GM19452 (cell line): ENCODE measurements around the gene MCCD1.
"Not testable (repeated sequence)": the region's sequence is repeated elsewhere in the genome, so short reads cannot be mapped to it uniquely, and the experiment has no call there.

Experiments
- ATAC-seq: cut with Tn5 transposase; IDR thresholded peaks from one replicate; pipeline ENCODE4 v1.9.1; 2021; ENCODE audit not compliant: unreplicated experiment

The MCCD1 gene

GRCh38 chr6:31541658-31542521, 13.1 kb downstream of the MCCD1 start, which contains the start of gene DDX39B:
Gene DDX39B (minus strand): TSS chr6:31542003. CDS start chr6:31540532, 1,471 bp downstream.
- peak; percentile 63 for ATAC-seq

DNA sequence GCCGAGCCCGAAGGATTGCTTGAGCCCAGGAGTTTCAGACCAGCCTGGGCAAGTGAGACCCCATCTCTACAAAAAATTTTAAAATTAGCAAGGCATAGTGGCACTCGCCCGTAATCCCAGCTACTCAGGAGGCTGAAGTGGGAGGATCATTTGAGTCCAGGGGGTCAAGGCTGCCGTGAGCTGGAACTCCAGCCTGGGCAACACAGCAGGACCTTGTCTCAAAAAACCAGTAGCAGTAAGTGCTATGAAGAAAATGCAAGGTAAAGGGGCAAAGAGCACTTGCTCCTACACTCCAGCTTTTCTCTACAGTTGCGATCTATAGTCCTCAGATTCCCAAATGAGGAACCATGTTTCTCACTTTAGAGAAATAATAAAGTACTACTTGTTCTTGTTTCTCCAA, 14.9 kb downstream of the MCCD1 start:
- no peak for ATAC-seq

- no peak for ATAC-seq
These were observed 15.9 kb downstream of the MCCD1 start for GRCh38 chr6:31544676-31545075.

DNA sequence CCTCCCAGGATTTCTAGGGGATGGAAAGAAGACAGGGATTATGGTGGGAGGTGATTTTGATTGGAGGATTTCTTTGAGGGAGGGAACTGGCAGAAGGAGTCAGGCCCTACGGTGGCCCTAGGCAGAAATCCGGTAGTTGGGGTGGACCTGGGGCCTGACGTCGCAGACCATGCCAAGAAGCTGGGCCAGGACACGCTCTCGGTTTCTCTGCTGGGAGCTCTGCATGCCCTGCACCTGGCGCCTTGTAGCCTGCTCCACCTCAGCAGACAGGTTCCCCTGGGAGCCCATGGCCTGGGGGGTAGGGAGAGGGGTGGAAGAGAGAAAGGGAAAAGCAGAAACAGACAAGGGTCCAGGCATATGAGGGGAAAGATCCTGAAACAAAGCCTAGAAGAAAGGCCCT, 16.5 kb downstream of the MCCD1 start:
- no peak for ATAC-seq

DNA sequence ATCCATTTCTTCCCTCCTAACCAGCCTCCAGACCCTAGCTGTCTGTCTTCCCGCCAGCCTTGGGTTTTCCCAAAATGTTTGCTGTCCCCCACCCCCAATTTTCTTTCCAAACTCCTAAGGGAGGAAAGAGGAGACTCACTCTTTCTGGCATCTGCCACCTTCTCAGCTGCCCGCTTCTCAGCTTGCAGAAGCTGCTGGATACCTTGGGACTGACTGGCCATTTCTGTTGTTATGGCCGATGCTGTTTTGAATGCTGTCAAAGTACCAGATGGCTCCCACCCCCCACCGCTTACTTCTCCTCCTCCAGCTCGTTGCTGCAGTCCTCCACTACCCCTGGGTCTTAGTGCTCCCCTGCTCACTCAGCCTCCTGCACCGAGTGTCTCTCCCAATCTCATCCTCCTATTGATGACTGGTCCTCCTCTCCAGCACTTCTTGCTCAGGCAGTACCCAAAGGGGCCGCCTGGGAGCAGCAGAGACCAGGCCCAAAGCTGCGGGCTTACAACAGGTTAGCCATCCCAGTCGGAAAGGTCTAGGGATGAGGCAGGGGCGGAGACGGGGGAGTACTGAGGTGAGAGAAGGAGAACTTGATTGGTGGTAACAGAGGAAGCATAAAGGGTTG, 17.7 kb downstream of the MCCD1 start, which contains the start of gene ATP6V1G2:
Gene ATP6V1G2, minus strand, starts transcription at position 270 of the 619 bp plus-strand sequence. Its CDS starts 49 bp downstream, at position 221.
- ATAC-seq = peak; percentile 49

GRCh38 chr6:31546958-31547726, 18.4 kb downstream of the MCCD1 start, which contains the start of gene NFKBIL1:
Gene NFKBIL1 (plus strand): TSS chr6:31547608. CDS start chr6:31547695, 87 bp downstream.
- ATAC-seq = peak; percentile 50

DNA sequence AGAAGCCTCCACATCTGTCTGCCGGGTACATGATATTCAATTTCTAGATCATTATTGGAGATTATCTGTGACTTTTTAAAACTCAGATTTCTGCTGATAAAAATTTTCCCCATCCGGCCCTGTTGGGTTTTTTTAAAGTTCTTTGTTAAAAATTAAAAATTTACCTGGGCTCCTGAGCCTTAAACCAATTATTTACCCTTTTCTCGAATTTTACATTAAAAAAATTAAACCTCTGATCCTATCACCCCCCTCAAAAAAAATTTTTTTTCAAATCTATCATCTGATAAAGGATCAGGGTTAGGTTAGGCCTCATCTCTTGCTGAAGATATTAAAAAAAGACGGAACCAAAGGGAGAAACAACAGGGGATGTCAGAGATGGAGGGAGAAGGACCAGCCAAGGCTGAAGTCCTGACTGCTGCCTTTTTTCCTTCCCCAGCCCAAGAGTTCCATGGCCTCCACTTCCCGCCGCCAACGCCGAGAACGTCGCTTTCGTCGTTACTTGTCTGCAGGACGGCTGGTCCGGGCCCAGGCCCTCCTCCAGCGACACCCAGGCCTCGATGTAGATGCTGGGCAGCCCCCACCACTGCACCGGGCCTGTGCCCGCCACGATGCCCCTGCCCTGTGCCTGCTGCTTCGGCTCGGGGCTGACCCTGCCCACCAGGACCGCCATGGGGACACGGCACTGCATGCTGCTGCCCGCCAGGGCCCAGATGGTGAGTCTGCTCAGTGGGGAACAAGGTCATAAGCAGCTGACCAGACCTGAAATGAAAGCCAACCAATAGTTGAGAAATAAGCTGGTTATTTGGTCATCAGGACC, 19.2 kb downstream of the MCCD1 start:
- no peak for ATAC-seq

DNA sequence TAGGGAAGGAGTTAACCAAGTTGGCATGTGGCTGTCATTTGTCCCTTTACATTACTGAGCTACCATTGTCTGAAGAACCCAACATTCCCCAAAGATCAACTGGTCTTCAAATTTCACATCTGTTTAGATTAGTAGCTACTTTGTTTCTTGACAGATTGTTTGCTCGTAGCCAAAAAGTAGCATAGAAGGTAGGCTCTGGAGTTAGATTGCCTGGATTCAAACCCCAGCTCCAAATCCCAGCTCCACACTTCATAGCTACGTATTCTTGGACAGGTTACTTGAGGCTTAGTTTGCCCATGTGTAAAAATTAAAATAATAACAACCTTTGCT, 19.7 kb downstream of the MCCD1 start:
- ATAC-seq = no peak

DNA sequence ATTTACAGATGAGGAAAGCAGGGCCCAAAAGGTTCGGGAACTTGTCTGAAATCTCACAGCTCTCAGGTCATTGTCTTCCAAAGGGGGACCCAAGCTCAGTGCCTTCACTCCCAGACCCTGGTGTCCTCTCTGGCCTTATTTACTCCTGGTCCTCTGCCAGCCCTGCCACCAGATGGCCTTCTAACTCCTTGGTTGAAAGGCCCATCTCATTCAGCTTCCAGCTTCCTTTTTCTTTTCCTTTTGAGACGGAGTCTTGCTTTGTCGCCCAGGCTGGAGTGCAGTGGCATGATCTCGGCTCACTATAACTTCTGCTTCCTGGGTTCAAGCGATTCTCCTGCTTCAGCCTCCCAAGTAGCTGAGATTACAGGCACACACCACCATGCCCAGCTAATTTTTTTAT, 22.6 kb downstream of the MCCD1 start:
- ATAC-seq = not testable (repeated sequence)

DNA sequence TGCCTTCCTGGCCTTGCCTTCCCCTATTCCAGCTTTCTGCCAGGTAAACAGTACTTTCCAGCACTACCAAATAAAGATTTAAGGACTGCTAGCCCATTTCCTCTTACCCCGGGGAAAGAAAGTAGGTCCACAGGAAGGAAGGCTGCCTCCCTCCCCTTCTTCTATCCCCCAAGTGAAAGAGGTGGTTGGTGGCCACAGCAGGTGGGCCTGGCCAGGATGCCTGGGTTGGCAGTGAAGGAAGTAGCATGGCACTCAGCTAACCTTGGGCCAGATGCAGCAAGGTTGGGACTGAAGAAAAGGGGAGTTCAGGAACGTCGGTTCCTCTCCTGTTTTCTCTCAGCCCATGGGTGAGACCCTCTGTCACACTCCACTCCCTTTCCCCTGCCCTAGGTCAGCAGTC, 27.5 kb downstream of the MCCD1 start:
- no peak for ATAC-seq

- ATAC-seq = no peak
These were observed 28.9 kb downstream of the MCCD1 start for GRCh38 chr6:31557443-31558317.

DNA sequence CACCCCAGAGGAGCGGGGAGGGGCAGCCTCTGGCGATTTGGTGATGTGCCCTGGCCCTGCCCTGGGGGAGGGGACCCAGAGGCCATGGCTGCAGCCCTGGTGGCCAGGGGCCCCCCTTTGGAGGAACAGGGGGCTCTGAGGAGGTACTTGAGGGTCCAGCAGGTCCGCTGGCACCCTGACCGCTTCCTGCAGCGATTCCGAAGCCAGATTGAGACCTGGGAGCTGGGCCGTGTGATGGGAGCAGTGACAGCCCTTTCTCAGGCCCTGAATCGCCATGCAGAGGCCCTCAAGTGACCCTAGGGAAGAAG, 29.5 kb downstream of the MCCD1 start:
- no peak for ATAC-seq

GRCh38 chr6:31558631-31559500, 30.1 kb downstream of the MCCD1 start:
- no peak for ATAC-seq

DNA sequence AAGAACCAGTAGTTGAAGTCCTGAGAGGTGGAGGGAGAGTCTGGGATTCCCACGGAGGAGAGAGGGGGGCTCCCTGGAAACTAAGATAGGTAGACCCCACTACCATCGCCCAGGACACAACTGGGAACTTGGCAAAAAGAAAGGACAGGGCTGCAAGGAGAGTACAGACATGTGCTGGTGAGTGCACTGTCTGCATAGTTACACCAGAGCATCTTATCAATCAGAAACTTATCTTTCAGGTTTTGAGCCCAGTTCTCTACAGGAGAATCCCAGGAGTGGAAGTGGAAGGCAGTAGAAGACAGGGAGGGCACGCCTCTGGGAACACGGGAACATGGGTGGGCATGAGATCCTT, 30.8 kb downstream of the MCCD1 start:
- ATAC-seq = peak; percentile 7

- peak; percentile 57 for ATAC-seq
These were observed 31.4 kb downstream of the MCCD1 start for GRCh38 chr6:31559958-31560696.

GRCh38 chr6:31560697-31561058, 31.9 kb downstream of the MCCD1 start:
- no peak for ATAC-seq

DNA sequence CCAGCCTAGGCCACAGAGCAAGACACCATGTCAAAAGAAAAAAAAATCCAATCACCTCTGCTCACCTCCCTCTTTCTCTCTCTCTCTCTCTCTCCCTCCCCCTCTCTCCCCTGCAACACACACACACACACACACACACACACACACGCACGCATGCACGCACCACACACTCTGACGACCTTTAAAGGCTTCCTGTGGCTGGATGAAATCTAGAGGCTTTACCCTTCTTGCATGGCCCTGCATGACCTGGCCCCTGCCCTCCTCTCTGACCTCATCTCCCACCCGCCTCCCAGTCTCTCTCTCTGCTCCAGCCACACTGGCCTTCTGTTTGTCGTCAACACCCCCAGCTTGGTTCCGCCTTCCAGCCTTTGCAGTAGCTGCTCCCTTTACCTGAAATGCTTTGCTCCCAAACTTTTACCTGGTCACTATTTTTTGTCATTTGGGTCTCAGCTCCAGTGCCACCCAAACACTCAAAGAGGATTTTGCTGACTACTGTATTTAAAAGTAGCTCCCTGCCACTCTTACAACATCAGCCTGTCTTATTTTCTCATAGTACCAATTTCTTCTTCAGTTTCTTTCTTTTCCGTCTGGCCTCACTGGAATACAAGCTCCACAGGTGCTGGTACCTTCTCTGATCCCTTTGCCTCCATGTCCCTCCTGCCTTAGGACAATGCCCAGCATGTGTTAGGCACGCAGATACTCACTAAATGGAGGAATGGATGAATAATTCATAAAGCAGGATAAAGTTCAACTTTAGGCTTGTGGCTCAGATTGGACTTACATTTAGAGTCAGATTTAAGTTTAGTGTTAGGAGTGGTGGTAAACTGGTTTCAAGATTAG, 39.0 kb downstream of the MCCD1 start:
- ATAC-seq = no peak
